K562 (cell line): Measurements from ENCODE around the gene UBN2. TPM values are rescaled to one million over a fixed set of nuclear protein-coding genes. Genes with fewer than 3 reads are reported as not detected.

ENCODE experiments used
- CEBPG ChIP-seq, 3 experiments: fragments of 200-800 bp in 1 of 3; sonication (Bioruptor generic) in 1 of 3; sonication (generic) in 1 of 3; formaldehyde crosslinking in 1 of 3; IDR thresholded peaks in 2 of 3; conservative IDR thresholded peaks in 1 of 3; 2 replicates each; pipeline versions ENCODE4 v1.6.1 to v1.8.0; 2016 to 2022; ENCODE audit warnings: missing compliant biosample characterization in 2 of 3, missing genetic modification characterization in 2 of 3, mild to moderate bottlenecking in 1 of 3, missing genetic modification reagents in 1 of 3
- HSF4 ChIP-seq: fragments of 250-450 bp; sonication (Bioruptor Pico); IDR thresholded peaks from 2 replicates; pipeline ENCODE4 v2.1.2; 2022; ENCODE audit warnings: mild to moderate bottlenecking, moderate library complexity, borderline replicate concordance
- JUN ChIP-seq, 2 experiments: sonication (generic) in 1 of 2; formaldehyde crosslinking in 1 of 2; IDR thresholded peaks; 2 replicates each; pipeline versions ENCODE4 v1.6.1 to v1.8.0; 2012 to 2022; ENCODE audit warnings: borderline replicate concordance in 2 of 2, mild to moderate bottlenecking in 2 of 2, improper control_type of control experiment in 1 of 2, low read depth in 1 of 2, low read length in 1 of 2, missing genetic modification reagents in 1 of 2
- KLF13 ChIP-seq: fragments of 450-650 bp; IDR thresholded peaks from 2 replicates; pipeline ENCODE4 v1.6.1; 2016; ENCODE audit warnings: missing genetic modification characterization, low read depth, mild to moderate bottlenecking, missing compliant biosample characterization, moderate library complexity, borderline replicate concordance
- PHB ChIP-seq: fragments of 250-450 bp; sonication (Bioruptor Pico); IDR thresholded peaks from 2 replicates; pipeline ENCODE4 v1.5.0; 2021
- RBM15 ChIP-seq: fragments of 200-400 bp; formaldehyde crosslinking; IDR thresholded peaks from 2 replicates; pipeline ENCODE4 v1.6.1; 2018; ENCODE audit warnings: mild to moderate bottlenecking, low read length, moderate library complexity; ENCODE audit not compliant: insufficient read depth
- TAF1 ChIP-seq: IDR thresholded peaks from 2 replicates; pipeline ENCODE4 v1.6.1; 2011; ENCODE audit warnings: mild to moderate bottlenecking, low read length, moderate library complexity; ENCODE audit not compliant: insufficient read depth, control insufficient read depth, severe bottlenecking; ENCODE audit errors: extremely low read depth
- polyA plus RNA-seq, 8 experiments: library from polyadenylated mRNA; depleted of rRNA in 4 of 8; stranded (reverse) in 5 of 8; unstranded in 3 of 8; fragments of >200 nt; fragmentation: Nextera tagmentation in 2 of 8; fragmentation: Illumina TruSeq in 1 of 8; extraction: Ambion mirVana in 2 of 8; extraction: Trizol in 1 of 8; gene quantifications; 2 replicates each; pipeline versions ENCODE4 v1.2.1 to v1.2.3, GENCODE V29; 2011 to 2014; ENCODE audit warnings: inconsistent platforms in 1 of 8, missing spikeins in 1 of 8
- total RNA-seq, 7 experiments: library from RNA; depleted of rRNA in 6 of 7; stranded (reverse); fragments of >200 nt in 6 of 7; fragmentation: Illumina TruSeq in 2 of 7; extraction: Trizol in 2 of 7; gene quantifications; 2 replicates each; pipeline versions ENCODE4 v1.2.1 to v1.2.3, GENCODE V29; 2011 to 2021; ENCODE audit warnings: low replicate concordance in 1 of 7
- TF ChIP-seq, protein P1 (sequence below), 2 experiments: IDR thresholded peaks; 2 replicates each; pipeline ENCODE4 v1.6.1; 2012; ENCODE audit warnings: improper control_type of control experiment in 2 of 2, low read depth in 2 of 2, low read length in 2 of 2, borderline replicate concordance in 1 of 2
- TF ChIP-seq, protein P2 (sequence below): fragments of 200-800 bp; sonication (Bioruptor generic); IDR thresholded peaks from 2 replicates; pipeline ENCODE4 v1.6.1; 2017; ENCODE audit warnings: missing genetic modification characterization, missing compliant biosample characterization
- TF ChIP-seq, protein P3 (sequence below): fragments of 450-650 bp; IDR thresholded peaks from 2 replicates; pipeline ENCODE4 v1.6.1; 2014; ENCODE audit warnings: low read depth, mild to moderate bottlenecking, moderate library complexity, borderline replicate concordance
- TF ChIP-seq, protein P4 (sequence below), 2 experiments: fragments of 450-650 bp; conservative IDR thresholded peaks; 2 replicates each; pipeline ENCODE4 v1.6.1; 2017; ENCODE audit warnings: mild to moderate bottlenecking in 2 of 2, moderate library complexity in 2 of 2
- TF ChIP-seq, protein P5 (sequence below): fragments of 250-450 bp; sonication (Bioruptor Pico); IDR thresholded peaks from 2 replicates; pipeline ENCODE4 v1.5.0; 2021; ENCODE audit warnings: mild to moderate bottlenecking, borderline replicate concordance

The UBN2 gene
- total and polyA plus RNA-seq, 9 of the 15 experiments (the other 6 are each of a cell fraction or from before 2014, with no cell fraction given): 1.2 to 19.5 (median 9.9) TPM

DNA sequence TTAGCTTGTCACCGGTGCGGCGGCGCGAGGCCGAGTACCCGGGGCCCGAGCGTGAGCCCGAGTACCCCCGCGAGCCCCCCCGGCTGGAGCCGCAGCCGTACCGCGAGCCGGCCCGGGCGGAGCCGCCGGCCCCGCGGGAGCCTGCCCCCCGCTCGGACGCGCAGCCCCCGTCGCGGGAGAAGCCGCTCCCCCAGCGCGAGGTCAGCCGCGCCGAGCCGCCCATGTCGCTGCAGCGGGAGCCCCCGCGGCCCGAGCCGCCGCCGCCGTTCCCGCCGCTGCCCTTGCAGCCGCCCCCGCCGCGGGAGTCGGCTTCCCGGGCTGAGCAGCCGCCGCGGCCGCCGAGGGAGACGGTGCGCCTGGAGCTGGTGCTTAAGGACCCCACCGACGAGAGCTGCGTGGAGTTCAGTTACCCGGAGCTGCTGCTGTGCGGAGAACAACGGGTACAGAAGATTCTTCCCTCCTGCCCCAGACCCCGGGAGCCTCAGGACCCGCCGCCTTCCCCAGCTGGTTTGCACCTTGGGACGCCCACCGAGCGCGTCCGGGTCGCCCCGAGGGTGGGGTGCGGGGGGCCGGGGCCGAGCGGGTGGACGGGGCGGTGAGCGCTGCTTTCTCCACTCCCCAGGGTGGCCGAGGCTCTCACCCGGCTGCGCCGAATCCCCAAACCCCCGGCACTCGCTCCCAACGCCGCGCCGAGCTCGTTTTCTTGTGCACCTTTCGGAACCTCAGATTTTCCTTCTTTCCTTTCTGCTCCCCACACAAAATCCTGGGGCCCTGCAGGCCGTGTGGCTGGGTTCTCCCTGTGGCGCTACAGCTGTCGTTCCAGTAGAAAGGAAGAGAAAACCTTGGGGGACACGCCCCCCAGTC is 708 bp downstream of the UBN2 start (continued):
- TF ChIP-seq, protein P1, sequence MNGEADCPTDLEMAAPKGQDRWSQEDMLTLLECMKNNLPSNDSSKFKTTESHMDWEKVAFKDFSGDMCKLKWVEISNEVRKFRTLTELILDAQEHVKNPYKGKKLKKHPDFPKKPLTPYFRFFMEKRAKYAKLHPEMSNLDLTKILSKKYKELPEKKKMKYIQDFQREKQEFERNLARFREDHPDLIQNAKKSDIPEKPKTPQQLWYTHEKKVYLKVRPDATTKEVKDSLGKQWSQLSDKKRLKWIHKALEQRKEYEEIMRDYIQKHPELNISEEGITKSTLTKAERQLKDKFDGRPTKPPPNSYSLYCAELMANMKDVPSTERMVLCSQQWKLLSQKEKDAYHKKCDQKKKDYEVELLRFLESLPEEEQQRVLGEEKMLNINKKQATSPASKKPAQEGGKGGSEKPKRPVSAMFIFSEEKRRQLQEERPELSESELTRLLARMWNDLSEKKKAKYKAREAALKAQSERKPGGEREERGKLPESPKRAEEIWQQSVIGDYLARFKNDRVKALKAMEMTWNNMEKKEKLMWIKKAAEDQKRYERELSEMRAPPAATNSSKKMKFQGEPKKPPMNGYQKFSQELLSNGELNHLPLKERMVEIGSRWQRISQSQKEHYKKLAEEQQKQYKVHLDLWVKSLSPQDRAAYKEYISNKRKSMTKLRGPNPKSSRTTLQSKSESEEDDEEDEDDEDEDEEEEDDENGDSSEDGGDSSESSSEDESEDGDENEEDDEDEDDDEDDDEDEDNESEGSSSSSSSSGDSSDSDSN (IDR thresholded peaks at IDR 0.05; ENCODE audit: borderline replicate concordance in 1 of 2, low read depth in 2 of 2, low read length in 2 of 2): peak; percentile 73 to 75; a peak in 2 of 4 replicates
- TF ChIP-seq HSF4 (CRISPR knock-in tag) (0 out of 2 replicates have a peak, but pooled peaks have one; percentile 19), RBM15 (no peak), CEBPG (CRISPR knock-in tag; IDR thresholded peaks at IDR 0.05) (no peak), CEBPG (tag; conservative IDR thresholded peaks at IDR 0.05 in 1 of 2, IDR thresholded peaks at IDR 0.05 in 1 of 2) (no peak; a peak in 1 of 4 replicates), TAF1 (peak; percentile 21), KLF13 (tag) (peak; percentile 95), JUN (IDR thresholded peaks at IDR 0.05; ENCODE audit: borderline replicate concordance, low read depth, low read length) (no peak), JUN (CRISPR knock-in tag; IDR thresholded peaks at IDR 0.05; ENCODE audit: borderline replicate concordance) (0 out of 2 replicates have a peak, but pooled peaks have one; percentile 62), PHB (CRISPR knock-in tag) (0 out of 2 replicates have a peak, but pooled peaks have one; percentile 54)
- TF ChIP-seq, protein P2, sequence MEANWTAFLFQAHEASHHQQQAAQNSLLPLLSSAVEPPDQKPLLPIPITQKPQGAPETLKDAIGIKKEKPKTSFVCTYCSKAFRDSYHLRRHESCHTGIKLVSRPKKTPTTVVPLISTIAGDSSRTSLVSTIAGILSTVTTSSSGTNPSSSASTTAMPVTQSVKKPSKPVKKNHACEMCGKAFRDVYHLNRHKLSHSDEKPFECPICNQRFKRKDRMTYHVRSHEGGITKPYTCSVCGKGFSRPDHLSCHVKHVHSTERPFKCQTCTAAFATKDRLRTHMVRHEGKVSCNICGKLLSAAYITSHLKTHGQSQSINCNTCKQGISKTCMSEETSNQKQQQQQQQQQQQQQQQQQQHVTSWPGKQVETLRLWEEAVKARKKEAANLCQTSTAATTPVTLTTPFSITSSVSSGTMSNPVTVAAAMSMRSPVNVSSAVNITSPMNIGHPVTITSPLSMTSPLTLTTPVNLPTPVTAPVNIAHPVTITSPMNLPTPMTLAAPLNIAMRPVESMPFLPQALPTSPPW (CRISPR knock-in tag): peak; percentile 93
- TF ChIP-seq, protein P3, sequence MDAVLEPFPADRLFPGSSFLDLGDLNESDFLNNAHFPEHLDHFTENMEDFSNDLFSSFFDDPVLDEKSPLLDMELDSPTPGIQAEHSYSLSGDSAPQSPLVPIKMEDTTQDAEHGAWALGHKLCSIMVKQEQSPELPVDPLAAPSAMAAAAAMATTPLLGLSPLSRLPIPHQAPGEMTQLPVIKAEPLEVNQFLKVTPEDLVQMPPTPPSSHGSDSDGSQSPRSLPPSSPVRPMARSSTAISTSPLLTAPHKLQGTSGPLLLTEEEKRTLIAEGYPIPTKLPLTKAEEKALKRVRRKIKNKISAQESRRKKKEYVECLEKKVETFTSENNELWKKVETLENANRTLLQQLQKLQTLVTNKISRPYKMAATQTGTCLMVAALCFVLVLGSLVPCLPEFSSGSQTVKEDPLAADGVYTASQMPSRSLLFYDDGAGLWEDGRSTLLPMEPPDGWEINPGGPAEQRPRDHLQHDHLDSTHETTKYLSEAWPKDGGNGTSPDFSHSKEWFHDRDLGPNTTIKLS: no peak; the same call in 1 of the 2 replicates
- TF ChIP-seq, protein P4, sequence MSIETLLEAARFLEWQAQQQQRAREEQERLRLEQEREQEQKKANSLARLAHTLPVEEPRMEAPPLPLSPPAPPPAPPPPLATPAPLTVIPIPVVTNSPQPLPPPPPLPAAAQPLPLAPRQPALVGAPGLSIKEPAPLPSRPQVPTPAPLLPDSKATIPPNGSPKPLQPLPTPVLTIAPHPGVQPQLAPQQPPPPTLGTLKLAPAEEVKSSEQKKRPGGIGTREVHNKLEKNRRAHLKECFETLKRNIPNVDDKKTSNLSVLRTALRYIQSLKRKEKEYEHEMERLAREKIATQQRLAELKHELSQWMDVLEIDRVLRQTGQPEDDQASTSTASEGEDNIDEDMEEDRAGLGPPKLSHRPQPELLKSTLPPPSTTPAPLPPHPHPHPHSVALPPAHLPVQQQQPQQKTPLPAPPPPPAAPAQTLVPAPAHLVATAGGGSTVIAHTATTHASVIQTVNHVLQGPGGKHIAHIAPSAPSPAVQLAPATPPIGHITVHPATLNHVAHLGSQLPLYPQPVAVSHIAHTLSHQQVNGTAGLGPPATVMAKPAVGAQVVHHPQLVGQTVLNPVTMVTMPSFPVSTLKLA (conservative IDR thresholded peaks at IDR 0.05): 0 out of 4 replicates have a peak, but pooled peaks of 1 of the 2 experiments have one; percentile 59
- TF ChIP-seq, protein P5, sequence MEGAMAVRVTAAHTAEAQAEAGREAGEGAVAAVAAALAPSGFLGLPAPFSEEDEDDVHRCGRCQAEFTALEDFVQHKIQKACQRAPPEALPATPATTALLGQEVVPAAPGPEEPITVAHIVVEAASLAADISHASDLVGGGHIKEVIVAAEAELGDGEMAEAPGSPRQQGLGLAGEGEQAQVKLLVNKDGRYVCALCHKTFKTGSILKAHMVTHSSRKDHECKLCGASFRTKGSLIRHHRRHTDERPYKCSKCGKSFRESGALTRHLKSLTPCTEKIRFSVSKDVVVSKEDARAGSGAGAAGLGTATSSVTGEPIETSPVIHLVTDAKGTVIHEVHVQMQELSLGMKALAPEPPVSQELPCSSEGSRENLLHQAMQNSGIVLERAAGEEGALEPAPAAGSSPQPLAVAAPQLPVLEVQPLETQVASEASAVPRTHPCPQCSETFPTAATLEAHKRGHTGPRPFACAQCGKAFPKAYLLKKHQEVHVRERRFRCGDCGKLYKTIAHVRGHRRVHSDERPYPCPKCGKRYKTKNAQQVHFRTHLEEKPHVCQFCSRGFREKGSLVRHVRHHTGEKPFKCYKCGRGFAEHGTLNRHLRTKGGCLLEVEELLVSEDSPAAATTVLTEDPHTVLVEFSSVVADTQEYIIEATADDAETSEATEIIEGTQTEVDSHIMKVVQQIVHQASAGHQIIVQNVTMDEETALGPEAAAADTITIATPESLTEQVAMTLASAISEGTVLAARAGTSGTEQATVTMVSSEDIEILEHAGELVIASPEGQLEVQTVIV (CRISPR knock-in tag): peak; percentile 58; the same call in 1 of the 2 replicates
